Measurements from ENCODE around the gene SKIL.

The SKIL gene

GRCh38 chr3:170420307-170420821 is 62.8 kb downstream of the SKIL start:
- H3K27me3 ChIP-seq (ENCODE audit: insufficient read depth, low read depth) = no peaks in the 10 kb centered on the region
- no peaks in the 10 kb centered on the region for H4K20me1 ChIP-seq (ENCODE audit: insufficient read depth)
- H3K79me2 ChIP-seq (ENCODE audit: insufficient read depth, low read depth) = no peaks in the 10 kb centered on the region
- no peak for TF ChIP-seq CTCF (conservative IDR thresholded peaks at IDR 0.05; ENCODE audit: low read depth, low read length)
- H3K4me2 ChIP-seq = no peak overlapping the region
- no peak overlapping the region for H3K4me3 ChIP-seq (IDR thresholded peaks at IDR 0.05; ENCODE audit: insufficient read depth, low read depth, low read length)
- H3K9ac ChIP-seq = no peak overlapping the region
- H2AFZ ChIP-seq (ENCODE audit: low read depth) = no peak overlapping the region
- no peak overlapping the region for H3K27ac ChIP-seq
- no peaks in the 10 kb centered on the region for H3K4me1 ChIP-seq (ENCODE audit: low read depth, poor library complexity, severe bottlenecking)
- H3K36me3 ChIP-seq (ENCODE audit: insufficient read depth) = no peaks in the 10 kb centered on the region

GRCh38 chr3:170421111-170421641 is 63.7 kb downstream of the SKIL start:
- H3K27ac ChIP-seq = no peak overlapping the region
- TF ChIP-seq CTCF (conservative IDR thresholded peaks at IDR 0.05; ENCODE audit: low read depth, low read length) = no peak
- no peaks in the 10 kb centered on the region for H4K20me1 ChIP-seq (ENCODE audit: insufficient read depth)
- H3K4me3 ChIP-seq (IDR thresholded peaks at IDR 0.05; ENCODE audit: insufficient read depth, low read depth, low read length) = no peak overlapping the region
- no peaks in the 10 kb centered on the region for H3K79me2 ChIP-seq (ENCODE audit: insufficient read depth, low read depth)
- H3K36me3 ChIP-seq (ENCODE audit: insufficient read depth) = no peaks in the 10 kb centered on the region
- no peak overlapping the region for H2AFZ ChIP-seq (ENCODE audit: low read depth)
- no peaks in the 10 kb centered on the region for H3K27me3 ChIP-seq (ENCODE audit: insufficient read depth, low read depth)
- no peak overlapping the region for H3K4me2 ChIP-seq
- peaks cover 5% of the 10 kb centered on the region for H3K4me1 ChIP-seq (ENCODE audit: low read depth, poor library complexity, severe bottlenecking)
- no peak overlapping the region for H3K9ac ChIP-seq

GRCh38 chr3:170421758-170422157 is 64.2 kb downstream of the SKIL start:
- H3K27me3 ChIP-seq (ENCODE audit: insufficient read depth, low read depth) = no peaks in the 10 kb centered on the region
- no peak for TF ChIP-seq CTCF (conservative IDR thresholded peaks at IDR 0.05; ENCODE audit: low read depth, low read length)
- H3K79me2 ChIP-seq (ENCODE audit: insufficient read depth, low read depth) = no peaks in the 10 kb centered on the region
- peaks cover 11% of the 10 kb centered on the region for H3K4me1 ChIP-seq (ENCODE audit: low read depth, poor library complexity, severe bottlenecking)
- no peak overlapping the region for H3K9ac ChIP-seq
- H3K4me2 ChIP-seq = no peak overlapping the region
- H4K20me1 ChIP-seq (ENCODE audit: insufficient read depth) = no peaks in the 10 kb centered on the region
- H2AFZ ChIP-seq (ENCODE audit: low read depth) = no peak overlapping the region
- no peaks in the 10 kb centered on the region for H3K36me3 ChIP-seq (ENCODE audit: insufficient read depth)
- H3K27ac ChIP-seq = no peak overlapping the region
- H3K4me3 ChIP-seq (IDR thresholded peaks at IDR 0.05; ENCODE audit: insufficient read depth, low read depth, low read length) = no peak overlapping the region

GRCh38 chr3:170423001-170423615 is 65.6 kb downstream of the SKIL start:
- Histone ChIP-seq H3K4me3 (IDR thresholded peaks at IDR 0.05; ENCODE audit: insufficient read depth, low read depth, low read length) (no peak overlapping the region), H2AFZ (ENCODE audit: low read depth) (no peak overlapping the region), H4K20me1 (ENCODE audit: insufficient read depth) (no peaks in the 10 kb centered on the region), H3K4me2 (no peak overlapping the region), H3K27ac (no peak overlapping the region), H3K4me1 (ENCODE audit: low read depth, poor library complexity, severe bottlenecking) (peaks cover 16% of the 10 kb centered on the region), H3K9ac (no peak overlapping the region), H3K36me3 (ENCODE audit: insufficient read depth) (no peaks in the 10 kb centered on the region), H3K27me3 (ENCODE audit: insufficient read depth, low read depth) (no peaks in the 10 kb centered on the region), H3K79me2 (ENCODE audit: insufficient read depth, low read depth) (no peaks in the 10 kb centered on the region)
- no peak for TF ChIP-seq CTCF (conservative IDR thresholded peaks at IDR 0.05; ENCODE audit: low read depth, low read length)
